Gastroesophageal sphincter (tissue), 4 donors: Measurements from ENCODE around the gene ACAD10. TPM values are rescaled to one million over a fixed set of nuclear protein-coding genes. Genes with fewer than 3 reads are reported as not detected.
A peak's percentile ranks its signal among the peaks of the same experiment; 100 is the strongest.
"Not testable (repeated sequence)": the region's sequence is repeated elsewhere in the genome, so short reads cannot be mapped to it uniquely, and the experiment has no call there.

Experiments used
- ATAC-seq: fragments of 150-250 bp; one replicate; pipeline ENCODE4 v1.9.1; 2016; ENCODE audit warnings: mild to moderate bottlenecking, moderate library complexity
- H3K27ac ChIP-seq, 4 donors: fragments of 200-600 bp; sonication (generic) in 3 of 4; 1 replicate in 3 of 4; 2 replicates in 1 of 4; pipeline ENCODE4 v1.5.1; 2016 to 2019
- H3K27me3 ChIP-seq: fragments of 200-600 bp; sonication (generic); one replicate; pipeline ENCODE4 v1.5.1; 2019
- H3K36me3 ChIP-seq, 2 donors: fragments of 200-600 bp; sonication (generic); one replicate each; pipeline ENCODE4 v1.5.1; 2019; ENCODE audit warnings: control low read depth in 1 of 2
- H3K4me1 ChIP-seq, 3 donors: fragments of 200-600 bp; sonication (generic); 1 replicate in 2 of 3; 2 replicates in 1 of 3; pipeline ENCODE4 v1.5.1; 2016 to 2019; ENCODE audit warnings: control low read depth in 2 of 3
- H3K4me3 ChIP-seq, 2 donors: fragments of 200-600 bp; sonication (generic); one replicate each; pipeline ENCODE4 v1.5.1; 2019; ENCODE audit warnings: mild to moderate bottlenecking in 1 of 2, moderate library complexity in 1 of 2
- H3K9me3 ChIP-seq, 3 donors: fragments of 200-600 bp; sonication (generic); one replicate each; pipeline ENCODE4 v1.5.1; 2017 to 2019; ENCODE audit warnings: control low read depth in 2 of 3
- EP300 ChIP-seq: sonication (generic); formaldehyde crosslinking; IDR thresholded peaks from one replicate; pipeline ENCODE4 v1.6.1; 2017; ENCODE audit warnings: antibody characterized with exemption, mild to moderate bottlenecking
- POLR2A ChIP-seq, 2 donors: fragments of 450-650 bp; IDR thresholded peaks; one replicate each; pipeline ENCODE4 v1.6.1; 2017; ENCODE audit warnings: antibody characterized with exemption in 2 of 2, mild to moderate bottlenecking in 2 of 2, moderate library complexity in 1 of 2
- POLR2AphosphoS5 ChIP-seq: sonication (generic); formaldehyde crosslinking; IDR thresholded peaks from one replicate; pipeline ENCODE4 v1.6.1; 2017; ENCODE audit warnings: antibody characterized with exemption
- WGBS, 2 donors: methylation state at CpG; one replicate each; pipeline ENCODE4 v1.1.5; 2018; ENCODE audit warnings: low coverage in 1 of 2; 5-methylcytosine and 5-hydroxymethylcytosine counted together
- total RNA-seq, 4 donors: library from RNA; depleted of rRNA; stranded (reverse); fragments of >200 nt; gene quantifications; one replicate each; pipeline ENCODE4 v1.1.0, GENCODE V29; 2016
- TF ChIP-seq, protein P1 (sequence below), 4 experiments: fragments of 200-600 bp in 2 of 4; fragments of 450-650 bp in 2 of 4; sonication (generic) in 1 of 4; IDR thresholded peaks; one replicate each; pipeline ENCODE4 v1.5.1; 2017 to 2019; ENCODE audit warnings: antibody characterized with exemption in 4 of 4, mild to moderate bottlenecking in 2 of 4, moderate library complexity in 2 of 4

ACAD10 gene
- total RNA-seq, 4 donors from 2014 or later: 7.5 to 26.5 (median 19.0) TPM

DNA sequence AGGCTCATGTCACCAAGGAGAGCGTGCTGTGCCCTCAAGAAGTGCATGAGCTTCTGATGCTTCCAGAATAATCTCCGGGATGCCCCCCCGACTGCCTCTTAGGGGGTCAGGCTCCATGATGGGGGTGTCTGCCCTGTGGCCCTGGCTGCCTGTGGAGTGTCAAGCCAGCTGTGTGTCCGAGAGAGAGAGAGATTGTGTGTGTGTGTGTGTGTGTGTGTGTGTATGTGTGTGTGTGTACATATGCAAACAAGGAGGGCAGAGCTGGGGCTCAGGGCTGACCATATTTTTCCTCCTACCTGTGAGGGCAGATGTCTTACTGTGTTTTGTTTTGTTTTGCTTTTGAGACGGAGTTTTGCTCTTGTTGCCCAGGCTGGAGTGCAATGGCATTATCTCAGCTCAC is 75.2 kb downstream of the ACAD10 start:
- H3K4me1 ChIP-seq: peaks cover 0 to 17% (median 0%) of the 10 kb centered on the region in 3 donors
- TF ChIP-seq POLR2A (IDR thresholded peaks at IDR 0.05): no peak
- TF ChIP-seq POLR2AphosphoS5: no peak
- TF ChIP-seq EP300: no peak
- TF ChIP-seq, protein P1, sequence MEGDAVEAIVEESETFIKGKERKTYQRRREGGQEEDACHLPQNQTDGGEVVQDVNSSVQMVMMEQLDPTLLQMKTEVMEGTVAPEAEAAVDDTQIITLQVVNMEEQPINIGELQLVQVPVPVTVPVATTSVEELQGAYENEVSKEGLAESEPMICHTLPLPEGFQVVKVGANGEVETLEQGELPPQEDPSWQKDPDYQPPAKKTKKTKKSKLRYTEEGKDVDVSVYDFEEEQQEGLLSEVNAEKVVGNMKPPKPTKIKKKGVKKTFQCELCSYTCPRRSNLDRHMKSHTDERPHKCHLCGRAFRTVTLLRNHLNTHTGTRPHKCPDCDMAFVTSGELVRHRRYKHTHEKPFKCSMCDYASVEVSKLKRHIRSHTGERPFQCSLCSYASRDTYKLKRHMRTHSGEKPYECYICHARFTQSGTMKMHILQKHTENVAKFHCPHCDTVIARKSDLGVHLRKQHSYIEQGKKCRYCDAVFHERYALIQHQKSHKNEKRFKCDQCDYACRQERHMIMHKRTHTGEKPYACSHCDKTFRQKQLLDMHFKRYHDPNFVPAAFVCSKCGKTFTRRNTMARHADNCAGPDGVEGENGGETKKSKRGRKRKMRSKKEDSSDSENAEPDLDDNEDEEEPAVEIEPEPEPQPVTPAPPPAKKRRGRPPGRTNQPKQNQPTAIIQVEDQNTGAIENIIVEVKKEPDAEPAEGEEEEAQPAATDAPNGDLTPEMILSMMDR (IDR thresholded peaks at IDR 0.05): no peak
- ATAC-seq: no peak

GRCh38 chr12:111761706-111762105 is 75.9 kb downstream of the ACAD10 start:
- TF ChIP-seq, protein P1 (IDR thresholded peaks at IDR 0.05): no peak
- TF ChIP-seq POLR2A (IDR thresholded peaks at IDR 0.05) (no peak), EP300 (no peak), POLR2AphosphoS5 (no peak)

More for the DNA sequence above, 75.2 kb downstream of the ACAD10 start:
- WGBS, 2 donors: 40 to 100% methylated on average over 1 to 3 of the region's 5 CpGs
- Histone ChIP-seq H3K36me3 (peaks cover 0 to 13% of the 10 kb centered on the region in 2 donors), H3K27ac (no peak overlapping the region), H3K27me3 (no peaks in the 10 kb centered on the region), H3K9me3 (no peaks in the 10 kb centered on the region), H3K4me3 (no peak overlapping the region)

GRCh38 chr12:111763552-111763951 is 77.7 kb downstream of the ACAD10 start:
- peaks cover 0 to 18% (median 5%) of the 10 kb centered on the region in 3 donors for H3K4me1 ChIP-seq
- H3K36me3 ChIP-seq, H3K27ac ChIP-seq, H3K4me3 ChIP-seq, H3K9me3 ChIP-seq, ATAC-seq, H3K27me3 ChIP-seq: not testable (repeated sequence)
- WGBS, 2 donors: 53 to 64% methylated on average over 8 to 9 of the region's 10 CpGs

More at GRCh38 chr12:111761706-111762105, 75.9 kb downstream of the ACAD10 start:
- Histone ChIP-seq H3K4me3 (no peak overlapping the region), H3K36me3 (peaks cover 0 to 7% of the 10 kb centered on the region in 2 donors), H3K27ac (no peak overlapping the region), H3K9me3 (no peaks in the 10 kb centered on the region), H3K4me1 (peaks cover 0 to 22% (median 4%) of the 10 kb centered on the region in 3 donors), H3K27me3 (no peaks in the 10 kb centered on the region)
- no peak for ATAC-seq
- 63 to 92% methylated on average over 2 of the region's 3 CpGs for WGBS, 2 donors

GRCh38 chr12:111764120-111764821 is 78.4 kb downstream of the ACAD10 start:
- TF ChIP-seq EP300: no peak
- no peak for TF ChIP-seq POLR2AphosphoS5
- TF ChIP-seq, protein P1 (IDR thresholded peaks at IDR 0.05): no peak
- no peak for TF ChIP-seq POLR2A (IDR thresholded peaks at IDR 0.05)
- Histone ChIP-seq H3K27ac (no peak overlapping the region), H3K36me3 (no peaks in the 10 kb centered on the region), H3K4me1 (peaks cover 0 to 25% (median 11%) of the 10 kb centered on the region in 3 donors), H3K4me3 (no peak overlapping the region), H3K27me3 (no peaks in the 10 kb centered on the region), H3K9me3 (no peaks in the 10 kb centered on the region)
- WGBS, 2 donors: 58 to 66% methylated on average over 4 to 6 of the region's 6 CpGs
- ATAC-seq: no peak

GRCh38 chr12:111766608-111767361 is 80.9 kb downstream of the ACAD10 start, which contains the start of gene ALDH2:
ALDH2 (plus strand) TSS chr12:111766933; CDS start chr12:111766983, 50 bp downstream.
- Histone ChIP-seq H3K27me3 (no peaks in the 10 kb centered on the region), H3K4me3 (peak within 1 kb of the TSS; percentile 47 to 76), H3K4me1 (peaks cover 0 to 50% (median 14%) of the 10 kb centered on the region in 3 donors), H3K9me3 (no peaks in the 10 kb centered on the region), H3K27ac (peak within 1 kb of the TSS; percentile 40 to 95 (median 89)), H3K36me3 (no peaks in the 10 kb centered on the region)
- ATAC-seq: peak; percentile 97
- TF ChIP-seq EP300 (no peak), POLR2A (IDR thresholded peaks at IDR 0.05) (peak; percentile 94), POLR2AphosphoS5 (peak; percentile 94)
- TF ChIP-seq, protein P1 (IDR thresholded peaks at IDR 0.05): peak in 2 of 4 experiments; percentile 10 to 48
- WGBS, 2 donors: 5% methylated on average over 3 of the region's 73 CpGs; no CpG with 5 or more reads in 1 of the 2 donors
